Activated T-cell treated with anti-CD3 and anti-CD28 coated beads for 1 hour (primary cell): ENCODE results near the gene SHOX.
"Not testable (repeated sequence)": the region's sequence is repeated elsewhere in the genome, so short reads cannot be mapped to it uniquely, and the experiment has no call there.

Experiments
- DNase-seq: peaks from one replicate; pipeline ENCODE4 v3.0.0-alpha.2; 2020; ENCODE audit warnings: low read depth

Gene SHOX

GRCh38 chrX:630612-631496, at the start of gene SHOX:
SHOX (plus strand) TSS chrX:630791; CDS start chrX:630898, 107 bp downstream.
- no peak for DNase-seq

GRCh38 chrX:581066-581465, 49.5 kb upstream of the SHOX start:
- DNase-seq: no peak

DNA sequence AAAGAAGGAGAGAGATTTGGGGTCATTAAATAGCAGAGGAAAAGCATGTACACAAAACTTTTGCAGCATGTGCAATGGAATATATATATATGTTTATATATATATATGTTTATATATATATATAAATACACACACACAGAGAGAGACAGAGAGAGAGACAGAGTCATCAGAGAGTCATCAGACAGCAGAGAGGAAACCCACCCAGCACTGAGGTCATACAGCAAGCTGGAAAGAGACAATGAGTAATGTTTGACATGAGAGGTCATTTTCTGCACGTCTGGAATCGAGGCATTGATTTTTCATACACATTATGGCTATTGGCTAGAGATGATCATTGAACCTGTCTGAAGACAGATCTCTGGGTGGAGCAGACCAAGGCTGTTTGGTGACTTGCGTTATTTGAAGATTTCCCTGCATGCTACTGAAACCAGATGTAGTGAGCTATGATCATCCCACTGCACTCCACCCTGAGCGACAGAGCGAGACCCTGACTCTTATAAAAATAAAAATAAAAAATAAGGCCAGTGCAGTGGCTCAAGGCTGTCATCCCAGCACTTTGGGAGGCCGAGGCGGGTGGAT, 48.8 kb upstream of the SHOX start:
- DNase-seq: no peak

- DNase-seq: no peak
Measured at GRCh38 chrX:584572-584971, 46.0 kb upstream of the SHOX start.

DNA sequence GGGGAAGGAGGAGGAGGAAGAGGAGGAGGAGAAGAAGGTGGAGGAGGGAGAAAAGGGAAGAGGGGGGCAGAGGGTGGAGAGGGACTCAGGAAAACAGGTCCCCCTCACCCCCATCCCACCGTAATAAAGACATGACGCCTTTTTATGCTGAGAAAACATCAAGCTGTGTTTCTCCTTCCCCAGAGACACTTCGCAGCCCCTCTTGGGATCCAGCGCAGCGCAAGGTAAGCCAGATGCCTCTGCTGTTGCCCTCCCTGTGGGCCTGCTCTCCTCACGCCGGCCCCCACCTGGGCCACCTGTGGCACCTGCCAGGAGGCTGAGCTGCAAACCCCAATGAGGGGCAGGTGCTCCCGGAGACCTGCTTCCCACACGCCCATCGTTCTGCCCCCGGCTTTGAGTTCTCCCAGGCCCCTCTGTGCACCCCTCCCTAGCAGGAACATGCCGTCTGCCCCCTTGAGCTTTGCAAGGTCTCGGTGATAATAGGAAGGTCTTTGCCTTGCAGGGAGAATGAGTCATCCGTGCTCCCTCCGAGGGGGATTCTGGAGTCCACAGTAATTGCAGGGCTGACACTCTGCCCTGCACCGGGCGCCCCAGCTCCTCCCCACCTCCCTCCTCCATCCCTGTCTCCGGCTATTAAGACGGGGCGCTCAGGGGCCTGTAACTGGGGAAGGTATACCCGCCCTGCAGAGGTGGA, 45.3 kb upstream of the SHOX start:
- DNase-seq: no peak

DNA sequence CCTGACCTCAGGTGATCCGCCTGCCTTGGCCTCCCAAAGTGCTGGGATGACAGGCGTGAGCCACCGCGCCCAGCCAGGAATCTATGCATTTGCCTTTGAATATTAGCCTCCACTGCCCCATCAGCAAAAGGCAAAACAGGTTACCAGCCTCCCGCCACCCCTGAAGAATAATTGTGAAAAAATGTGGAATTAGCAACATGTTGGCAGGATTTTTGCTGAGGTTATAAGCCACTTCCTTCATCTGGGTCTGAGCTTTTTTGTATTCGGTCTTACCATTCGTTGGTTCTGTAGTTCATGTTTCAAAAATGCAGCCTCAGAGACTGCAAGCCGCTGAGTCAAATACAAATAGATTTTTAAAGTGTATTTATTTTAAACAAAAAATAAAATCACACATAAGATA, 44.2 kb upstream of the SHOX start:
- no peak for DNase-seq

- not testable (repeated sequence) for DNase-seq
Measured at GRCh38 chrX:589261-589660, 41.3 kb upstream of the SHOX start.

GRCh38 chrX:590693-591404, 39.7 kb upstream of the SHOX start:
- no peak for DNase-seq

- no peak for DNase-seq
Measured at GRCh38 chrX:599837-600715, 30.5 kb upstream of the SHOX start.

DNA sequence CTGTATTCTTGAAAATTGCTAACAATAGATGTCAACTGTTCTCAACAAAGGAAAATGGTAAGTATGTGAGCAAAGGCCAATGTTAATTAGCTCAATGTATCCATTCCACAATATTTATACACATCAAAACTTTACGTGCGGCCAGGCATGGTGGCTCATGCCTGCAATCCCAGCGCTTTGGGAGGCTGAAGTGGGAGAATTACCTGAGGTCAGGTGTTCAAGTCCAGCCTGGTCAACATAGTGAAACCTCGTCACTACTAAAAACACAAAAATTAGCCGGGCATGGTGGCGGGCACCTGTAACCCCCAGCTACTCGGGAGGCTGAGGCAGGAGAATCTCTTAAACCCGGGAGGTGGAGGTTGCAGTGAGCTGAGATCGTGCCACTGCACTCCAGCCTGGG, 27.6 kb upstream of the SHOX start:
- DNase-seq: not testable (repeated sequence)

GRCh38 chrX:604616-605015, 26.0 kb upstream of the SHOX start:
- not testable (repeated sequence) for DNase-seq

GRCh38 chrX:608088-608487, 22.5 kb upstream of the SHOX start:
- not testable (repeated sequence) for DNase-seq

GRCh38 chrX:614136-614535, 16.5 kb upstream of the SHOX start:
- no peak for DNase-seq

- DNase-seq: no peak
Measured at GRCh38 chrX:617401-617800, 13.2 kb upstream of the SHOX start.

DNA sequence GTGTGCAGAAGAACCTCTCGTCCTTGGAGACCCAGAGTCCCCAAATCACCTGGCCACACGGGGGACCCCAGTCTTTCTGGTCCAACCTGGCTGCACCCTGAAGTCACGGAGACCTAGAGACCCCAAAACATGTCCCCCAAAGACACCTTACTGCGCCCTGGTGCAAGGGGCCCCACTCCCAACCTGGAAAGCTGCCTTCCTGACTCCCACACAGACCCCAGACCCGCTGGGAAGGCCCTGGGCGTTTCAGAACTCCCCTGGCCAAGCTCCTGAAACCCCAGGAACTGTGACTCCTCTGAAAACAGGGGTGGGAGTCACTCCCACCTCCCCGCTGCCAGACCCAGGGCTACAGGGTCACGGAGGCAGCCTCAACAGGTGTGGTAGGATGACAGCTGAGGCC, 12.7 kb upstream of the SHOX start:
- no peak for DNase-seq

DNA sequence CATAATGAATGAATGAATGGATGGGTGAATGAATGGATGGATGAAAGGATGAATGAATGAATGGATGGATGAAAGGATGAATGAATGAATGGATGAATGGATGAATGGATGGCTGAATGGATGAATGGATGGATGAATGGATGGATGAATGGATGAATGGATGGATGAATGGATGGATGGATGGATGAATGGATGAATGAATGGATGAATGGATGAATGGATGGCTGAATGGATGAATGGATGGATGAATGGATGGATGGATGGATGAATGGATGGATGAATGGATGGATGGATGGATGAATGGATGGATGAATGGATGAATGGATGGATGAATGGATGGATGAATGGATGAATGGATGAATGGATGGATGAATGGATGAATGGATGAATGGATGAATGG, 12.3 kb upstream of the SHOX start:
- DNase-seq: not testable (repeated sequence)

GRCh38 chrX:618761-619450, 11.7 kb upstream of the SHOX start:
- DNase-seq: no peak

GRCh38 chrX:619451-619811, 11.2 kb upstream of the SHOX start:
- DNase-seq: no peak

DNA sequence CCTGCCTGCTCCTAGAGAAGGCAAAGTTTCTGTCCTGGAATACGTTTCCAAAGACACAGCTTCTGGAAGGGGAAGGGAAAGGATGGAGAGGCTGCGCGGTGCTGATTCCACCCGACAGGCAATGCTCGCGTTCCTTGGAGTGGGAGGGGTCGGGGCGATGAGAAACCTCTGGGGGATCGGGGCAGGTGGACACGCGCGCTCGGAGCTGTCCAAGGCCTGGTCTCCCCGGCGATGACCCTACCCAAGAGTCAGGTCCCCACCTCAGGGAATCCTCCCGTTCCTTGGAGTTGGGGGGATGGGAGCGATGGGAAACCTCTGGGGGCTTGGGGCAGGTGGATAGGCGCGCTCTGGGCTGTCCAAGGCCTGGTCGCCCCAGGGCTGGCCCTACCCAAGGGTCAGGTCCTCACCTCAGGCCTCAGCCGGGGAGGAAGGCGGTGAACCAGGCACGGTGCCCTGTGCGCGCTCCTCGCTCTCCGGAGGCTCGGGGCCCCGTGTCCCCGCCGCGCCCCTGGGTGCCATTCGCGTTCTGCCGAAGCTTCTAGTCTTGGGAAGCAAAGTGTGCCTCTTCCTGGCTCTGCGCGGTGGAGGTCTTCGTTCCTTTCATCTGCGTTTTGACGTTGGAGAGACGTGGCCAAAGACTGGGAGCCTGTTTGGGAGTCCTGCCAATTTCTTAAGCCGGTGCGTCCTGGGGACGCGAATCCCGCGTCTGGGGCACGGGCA, 10.6 kb upstream of the SHOX start:
- DNase-seq: no peak
